ENCODE measurements around the gene ZNF407. TPM values are rescaled to one million over a fixed set of nuclear protein-coding genes. Genes with fewer than 3 reads are reported as not detected.

Gene ZNF407
- total and polyA plus RNA-seq, 4 donors: 2.8 to 34.9 (median 9.5) TPM

GRCh38 chr18:74841248-74841647, 243.6 kb downstream of the ZNF407 start:
- H3K4me1 ChIP-seq (ENCODE audit: control insufficient read depth in 5 of 5, insufficient read depth in 5 of 5, low read length in 5 of 5): peaks cover 0 to 16% (median 0%) of the 10 kb centered on the region in 5 donors
- WGBS, 2 donors: 81 to 95% methylated on average over 6 of the region's 6 CpGs
- H3K9me3 ChIP-seq (ENCODE audit: control insufficient read depth in 4 of 4, insufficient read depth in 3 of 4, low read length in 3 of 4): no peaks in the 10 kb centered on the region
- no peaks in the 10 kb centered on the region for H3K36me3 ChIP-seq (ENCODE audit: control insufficient read depth in 4 of 4, insufficient read depth in 4 of 4, low read length in 4 of 4)
- DNase-seq (peak in 1 of 3 donors; percentile 18), ATAC-seq (ENCODE audit: insufficient read depth, low FRiP score) (no peak)
- H3K27me3 ChIP-seq (ENCODE audit: control insufficient read depth in 3 of 3, insufficient read depth in 3 of 3, low read length in 2 of 3): no peaks in the 10 kb centered on the region
- no peak overlapping the region for H3K4me3 ChIP-seq
- TF ChIP-seq CTCF (IDR thresholded peaks at IDR 0.05; ENCODE audit: control extremely low read depth, extremely low read depth): no peak
- H3K9ac ChIP-seq (ENCODE audit: insufficient read depth in 1 of 2, low read length in 2 of 2): no peak overlapping the region
- H3K27ac ChIP-seq (ENCODE audit: low read depth in 1 of 2, low read length in 1 of 2): no peak overlapping the region

DNA sequence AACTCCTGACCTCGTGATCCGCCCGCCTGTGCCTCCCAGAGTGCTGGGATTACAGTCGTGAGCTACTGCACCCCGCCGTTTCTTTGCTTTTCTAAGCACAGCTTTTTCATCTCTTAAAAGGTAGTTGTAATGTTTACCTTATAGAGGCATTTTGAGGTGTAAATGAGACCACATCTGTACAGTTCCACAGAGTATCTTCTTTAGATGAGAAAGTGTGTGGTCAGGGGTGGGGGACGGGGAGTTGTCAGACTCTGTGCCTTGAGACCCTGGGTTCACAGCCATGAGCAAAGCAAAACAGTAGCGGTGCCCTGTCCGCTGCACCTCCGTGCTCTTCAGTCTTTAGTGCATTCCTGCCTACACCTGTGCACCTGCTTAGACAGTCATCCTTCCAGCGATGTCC, 251.6 kb downstream of the ZNF407 start:
- peaks cover 0 to 2% (median 0%) of the 10 kb centered on the region in 5 donors for H3K4me1 ChIP-seq (ENCODE audit: control insufficient read depth in 5 of 5, insufficient read depth in 5 of 5, low read length in 5 of 5)
- H3K9me3 ChIP-seq (ENCODE audit: control insufficient read depth in 4 of 4, insufficient read depth in 3 of 4, low read length in 3 of 4): no peaks in the 10 kb centered on the region
- no peak overlapping the region for H3K4me3 ChIP-seq
- no peak overlapping the region for H3K9ac ChIP-seq (ENCODE audit: insufficient read depth in 1 of 2, low read length in 2 of 2)
- no peaks in the 10 kb centered on the region for H3K27me3 ChIP-seq (ENCODE audit: control insufficient read depth in 3 of 3, insufficient read depth in 3 of 3, low read length in 2 of 3)
- ATAC-seq (ENCODE audit: insufficient read depth, low FRiP score) (no peak), DNase-seq (no peak)
- peaks cover 0 to 2% (median 0%) of the 10 kb centered on the region in 4 donors for H3K36me3 ChIP-seq (ENCODE audit: control insufficient read depth in 4 of 4, insufficient read depth in 4 of 4, low read length in 4 of 4)
- no peak for TF ChIP-seq CTCF (IDR thresholded peaks at IDR 0.05; ENCODE audit: control extremely low read depth, extremely low read depth)
- no peak overlapping the region for H3K27ac ChIP-seq (ENCODE audit: low read depth in 1 of 2, low read length in 1 of 2)
- WGBS, 2 donors: 94 to 99% methylated on average over 11 of the region's 11 CpGs

- DNase-seq (no peak), ATAC-seq (ENCODE audit: insufficient read depth, low FRiP score) (no peak)
- H3K27me3 ChIP-seq (ENCODE audit: control insufficient read depth in 3 of 3, insufficient read depth in 3 of 3, low read length in 2 of 3): no peaks in the 10 kb centered on the region
- peaks cover 0 to 15% (median 0%) of the 10 kb centered on the region in 5 donors for H3K4me1 ChIP-seq (ENCODE audit: control insufficient read depth in 5 of 5, insufficient read depth in 5 of 5, low read length in 5 of 5)
- H3K36me3 ChIP-seq (ENCODE audit: control insufficient read depth in 4 of 4, insufficient read depth in 4 of 4, low read length in 4 of 4): no peaks in the 10 kb centered on the region
- no peak for TF ChIP-seq CTCF (IDR thresholded peaks at IDR 0.05; ENCODE audit: control extremely low read depth, extremely low read depth)
- no peaks in the 10 kb centered on the region for H3K9me3 ChIP-seq (ENCODE audit: control insufficient read depth in 4 of 4, insufficient read depth in 3 of 4, low read length in 3 of 4)
- H3K4me3 ChIP-seq: no peak overlapping the region
- no peak overlapping the region for H3K27ac ChIP-seq (ENCODE audit: low read depth in 1 of 2, low read length in 1 of 2)
- no peak overlapping the region for H3K9ac ChIP-seq (ENCODE audit: insufficient read depth in 1 of 2, low read length in 2 of 2)
Observed at GRCh38 chr18:74856434-74856833, 258.8 kb downstream of the ZNF407 start.

DNA sequence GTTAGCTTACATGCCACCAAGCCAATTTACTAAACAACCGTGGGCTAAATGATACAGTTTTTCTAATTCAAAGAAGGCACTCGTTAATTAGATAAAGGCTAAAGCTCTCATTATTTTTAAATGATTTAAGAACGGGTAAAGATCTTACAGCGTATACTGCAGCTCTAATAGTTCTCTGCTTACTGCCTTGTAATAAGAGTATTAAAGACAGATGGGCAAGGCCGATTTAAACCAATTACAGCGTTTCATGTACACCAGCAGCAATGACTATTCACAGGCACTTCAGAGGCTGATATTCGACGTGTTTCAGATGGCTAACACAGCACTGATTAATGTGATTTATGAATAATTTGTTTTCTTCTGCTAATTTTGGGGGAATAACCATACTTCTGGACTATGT, 259.3 kb downstream of the ZNF407 start:
- DNase-seq (peak in 2 of 3 donors; percentile 25 to 30), ATAC-seq (ENCODE audit: insufficient read depth, low FRiP score) (no peak)
- H3K36me3 ChIP-seq (ENCODE audit: control insufficient read depth in 4 of 4, insufficient read depth in 4 of 4, low read length in 4 of 4): no peaks in the 10 kb centered on the region
- H3K4me1 ChIP-seq (ENCODE audit: control insufficient read depth in 5 of 5, insufficient read depth in 5 of 5, low read length in 5 of 5): peaks cover 0 to 15% (median 0%) of the 10 kb centered on the region in 5 donors
- H3K9ac ChIP-seq (ENCODE audit: insufficient read depth in 1 of 2, low read length in 2 of 2): no peak overlapping the region
- no peak for TF ChIP-seq CTCF (IDR thresholded peaks at IDR 0.05; ENCODE audit: control extremely low read depth, extremely low read depth)
- no peaks in the 10 kb centered on the region for H3K27me3 ChIP-seq (ENCODE audit: control insufficient read depth in 3 of 3, insufficient read depth in 3 of 3, low read length in 2 of 3)
- H3K4me3 ChIP-seq: no peak overlapping the region
- H3K27ac ChIP-seq (ENCODE audit: low read depth in 1 of 2, low read length in 1 of 2): no peak overlapping the region
- 94 to 96% methylated on average over 8 of the region's 8 CpGs for WGBS, 2 donors
- H3K9me3 ChIP-seq (ENCODE audit: control insufficient read depth in 4 of 4, insufficient read depth in 3 of 4, low read length in 3 of 4): no peaks in the 10 kb centered on the region
